SK-N-SH treated with all-trans-retinoic acid at 6 μM for 48 hours (cell line): ENCODE results near the gene CDC45.

Experiments
- ATAC-seq: fragments of 200-7000 bp; cut with Tn5 transposase; 3 replicates; pipeline ENCODE4 v1.9.1; 2020; ENCODE audit warnings: mild to moderate bottlenecking, moderate library complexity
- ARNTL ChIP-seq: fragments of 450-650 bp; formaldehyde crosslinking; IDR thresholded peaks from 2 replicates; pipeline ENCODE4 v1.5.0; 2020; ENCODE audit warnings: low read depth, mild to moderate bottlenecking, moderate library complexity, borderline replicate concordance
- BACH2 ChIP-seq: fragments of 250-450 bp; sonication (Bioruptor Pico); IDR thresholded peaks from 2 replicates; pipeline ENCODE4 v1.9.0; 2021; ENCODE audit warnings: mild to moderate bottlenecking, borderline replicate concordance
- CREB5 ChIP-seq: fragments of 250-450 bp; sonication (Bioruptor Pico); IDR thresholded peaks from 2 replicates; pipeline ENCODE4 v1.5.1; 2020; ENCODE audit warnings: low read depth, mild to moderate bottlenecking, moderate library complexity
- CSRNP3 ChIP-seq: fragments of 250-450 bp; sonication (Bioruptor Pico); IDR thresholded peaks from 2 replicates; pipeline ENCODE4 v1.5.1; 2021; ENCODE audit warnings: mild to moderate bottlenecking, moderate library complexity
- ISL1 ChIP-seq: fragments of 250-450 bp; sonication (Bioruptor Pico); IDR thresholded peaks from 2 replicates; pipeline ENCODE4 v2.1.2; 2022; ENCODE audit warnings: mild to moderate bottlenecking, moderate library complexity
- OSR1 ChIP-seq: fragments of 250-450 bp; sonication (Bioruptor Pico); IDR thresholded peaks from 2 replicates; pipeline ENCODE4 v1.8.0; 2022; ENCODE audit warnings: moderate library complexity, mild to moderate bottlenecking, inconsistent platforms
- PATZ1 ChIP-seq: fragments of 250-450 bp; sonication (Bioruptor Pico); IDR thresholded peaks from 2 replicates; pipeline ENCODE4 v1.8.0; 2020; ENCODE audit warnings: mild to moderate bottlenecking, moderate library complexity, borderline replicate concordance
- POU6F1 ChIP-seq: fragments of 250-450 bp; sonication (Bioruptor Pico); IDR thresholded peaks from 2 replicates; pipeline ENCODE4 v1.8.0; 2021; ENCODE audit warnings: low read depth, mild to moderate bottlenecking, moderate library complexity, borderline replicate concordance
- PPARA ChIP-seq: fragments of 250-450 bp; sonication (Bioruptor Pico); IDR thresholded peaks from 2 replicates; pipeline ENCODE4 v1.5.0; 2020; ENCODE audit warnings: mild to moderate bottlenecking, borderline replicate concordance
- RARB ChIP-seq: fragments of 250-450 bp; sonication (Bioruptor Pico); IDR thresholded peaks from 2 replicates; pipeline ENCODE4 v1.8.0; 2021; ENCODE audit warnings: mild to moderate bottlenecking, moderate library complexity
- SNAI2 ChIP-seq: fragments of 250-450 bp; sonication (Bioruptor Pico); IDR thresholded peaks from 2 replicates; pipeline ENCODE4 v1.5.0; 2020; ENCODE audit warnings: mild to moderate bottlenecking, moderate library complexity
- TCF4 ChIP-seq: fragments of 250-450 bp; sonication (Bioruptor Pico); IDR thresholded peaks from 2 replicates; pipeline ENCODE4 v1.8.0; 2021; ENCODE audit warnings: mild to moderate bottlenecking, moderate library complexity, borderline replicate concordance
- TOX ChIP-seq: fragments of 250-450 bp; sonication (Bioruptor Pico); IDR thresholded peaks from 2 replicates; pipeline ENCODE4 v1.8.0; 2021; ENCODE audit warnings: mild to moderate bottlenecking, moderate library complexity, borderline replicate concordance
- ZC3H10 ChIP-seq: fragments of 250-450 bp; sonication (Bioruptor Pico); IDR thresholded peaks from 2 replicates; pipeline ENCODE4 v1.5.1; 2021; ENCODE audit warnings: mild to moderate bottlenecking, moderate library complexity
- ZFP30 ChIP-seq: fragments of 450-650 bp; formaldehyde crosslinking; IDR thresholded peaks from 2 replicates; pipeline ENCODE4 v1.5.0; 2022; ENCODE audit warnings: mild to moderate bottlenecking, moderate library complexity
- ZNF70 ChIP-seq: fragments of 450-650 bp; formaldehyde crosslinking; IDR thresholded peaks from 2 replicates; pipeline ENCODE4 v1.5.0; 2020; ENCODE audit warnings: mild to moderate bottlenecking, moderate library complexity
- TF ChIP-seq, protein P1 (sequence below): fragments of 250-450 bp; sonication (Bioruptor Pico); IDR thresholded peaks from 2 replicates; pipeline ENCODE4 v1.5.0; 2020; ENCODE audit warnings: mild to moderate bottlenecking, moderate library complexity

The CDC45 gene

GRCh38 chr22:19495562-19496323, 16.0 kb downstream of the CDC45 start:
- no peak for ATAC-seq
- no peak for TF ChIP-seq TCF4 (CRISPR knock-in tag)
- TF ChIP-seq PATZ1 (CRISPR knock-in tag): no peak
- no peak for TF ChIP-seq SNAI2
- no peak for TF ChIP-seq TOX (CRISPR knock-in tag)
- no peak for TF ChIP-seq BACH2 (CRISPR knock-in tag)

DNA sequence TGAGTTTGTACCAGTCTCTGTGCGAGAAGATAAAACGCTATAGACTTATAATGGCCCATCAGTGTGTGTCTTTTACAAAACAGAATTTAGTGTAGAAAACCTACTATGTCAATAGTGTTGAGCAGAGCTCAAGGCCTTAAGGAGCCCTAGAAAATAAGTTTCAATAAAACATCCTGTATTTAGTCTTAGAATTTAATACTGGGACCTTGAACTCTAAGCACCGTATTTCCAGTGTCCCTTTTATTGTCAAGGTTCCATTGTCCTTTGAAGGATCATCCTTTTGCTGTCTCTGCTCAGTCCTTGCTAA, 16.6 kb downstream of the CDC45 start:
- ATAC-seq: no peak
- TF ChIP-seq RARB (no peak), PATZ1 (CRISPR knock-in tag) (no peak), POU6F1 (CRISPR knock-in tag) (no peak), ZFP30 (CRISPR knock-in tag) (no peak), PPARA (no peak), ISL1 (CRISPR knock-in tag) (no peak), ZNF70 (CRISPR knock-in tag) (no peak)

- ATAC-seq: 0 out of 3 replicates have a peak, but pooled peaks have one; percentile 52
- no peak for TF ChIP-seq CSRNP3 (CRISPR knock-in tag)
- no peak for TF ChIP-seq SNAI2
- TF ChIP-seq, protein P1, sequence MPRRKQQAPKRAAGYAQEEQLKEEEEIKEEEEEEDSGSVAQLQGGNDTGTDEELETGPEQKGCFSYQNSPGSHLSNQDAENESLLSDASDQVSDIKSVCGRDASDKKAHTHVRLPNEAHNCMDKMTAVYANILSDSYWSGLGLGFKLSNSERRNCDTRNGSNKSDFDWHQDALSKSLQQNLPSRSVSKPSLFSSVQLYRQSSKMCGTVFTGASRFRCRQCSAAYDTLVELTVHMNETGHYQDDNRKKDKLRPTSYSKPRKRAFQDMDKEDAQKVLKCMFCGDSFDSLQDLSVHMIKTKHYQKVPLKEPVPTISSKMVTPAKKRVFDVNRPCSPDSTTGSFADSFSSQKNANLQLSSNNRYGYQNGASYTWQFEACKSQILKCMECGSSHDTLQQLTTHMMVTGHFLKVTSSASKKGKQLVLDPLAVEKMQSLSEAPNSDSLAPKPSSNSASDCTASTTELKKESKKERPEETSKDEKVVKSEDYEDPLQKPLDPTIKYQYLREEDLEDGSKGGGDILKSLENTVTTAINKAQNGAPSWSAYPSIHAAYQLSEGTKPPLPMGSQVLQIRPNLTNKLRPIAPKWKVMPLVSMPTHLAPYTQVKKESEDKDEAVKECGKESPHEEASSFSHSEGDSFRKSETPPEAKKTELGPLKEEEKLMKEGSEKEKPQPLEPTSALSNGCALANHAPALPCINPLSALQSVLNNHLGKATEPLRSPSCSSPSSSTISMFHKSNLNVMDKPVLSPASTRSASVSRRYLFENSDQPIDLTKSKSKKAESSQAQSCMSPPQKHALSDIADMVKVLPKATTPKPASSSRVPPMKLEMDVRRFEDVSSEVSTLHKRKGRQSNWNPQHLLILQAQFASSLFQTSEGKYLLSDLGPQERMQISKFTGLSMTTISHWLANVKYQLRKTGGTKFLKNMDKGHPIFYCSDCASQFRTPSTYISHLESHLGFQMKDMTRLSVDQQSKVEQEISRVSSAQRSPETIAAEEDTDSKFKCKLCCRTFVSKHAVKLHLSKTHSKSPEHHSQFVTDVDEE: no peak
- no peak for TF ChIP-seq PPARA
- TF ChIP-seq CREB5 (CRISPR knock-in tag): no peak
- no peak for TF ChIP-seq OSR1 (CRISPR knock-in tag)
- no peak for TF ChIP-seq ZC3H10 (CRISPR knock-in tag)
- TF ChIP-seq ARNTL (CRISPR knock-in tag): no peak
Measured at GRCh38 chr22:19497245-19497644, 17.5 kb downstream of the CDC45 start.
